HG02870 (cell line): ENCODE results near the gene YARS1.

Experiments
- ATAC-seq: cut with Tn5 transposase; IDR thresholded peaks from one replicate; pipeline ENCODE4 v1.9.1; 2021; ENCODE audit warnings: mild to moderate bottlenecking, moderate library complexity; ENCODE audit not compliant: unreplicated experiment

Gene YARS1

GRCh38 chr1:32748926-32749325 is 68.2 kb downstream of the YARS1 start:
- no peak for ATAC-seq

GRCh38 chr1:32748348-32748747 is 68.8 kb downstream of the YARS1 start:
- no peak for ATAC-seq

- no peak for ATAC-seq
Observed at GRCh38 chr1:32746130-32746529, 71.0 kb downstream of the YARS1 start.

- ATAC-seq = no peak
Observed at GRCh38 chr1:32744071-32744425, 73.1 kb downstream of the YARS1 start.

- ATAC-seq = no peak
Observed at GRCh38 chr1:32743380-32744070, 73.6 kb downstream of the YARS1 start.

GRCh38 chr1:32742956-32743355 is 74.2 kb downstream of the YARS1 start:
- no peak for ATAC-seq

GRCh38 chr1:32742199-32742947 is 74.8 kb downstream of the YARS1 start:
- no peak for ATAC-seq

- no peak for ATAC-seq
Observed at GRCh38 chr1:32741413-32742198, 75.6 kb downstream of the YARS1 start.

- ATAC-seq = no peak
Observed at GRCh38 chr1:32741059-32741412, 76.1 kb downstream of the YARS1 start.

GRCh38 chr1:32736812-32737791 is 80.1 kb downstream of the YARS1 start:
- ATAC-seq = no peak

GRCh38 chr1:32733582-32734321 is 83.4 kb downstream of the YARS1 start:
- no peak for ATAC-seq

- ATAC-seq = no peak
Observed at GRCh38 chr1:32729254-32730046, 87.7 kb downstream of the YARS1 start.

GRCh38 chr1:32728413-32729077 is 88.6 kb downstream of the YARS1 start:
- no peak for ATAC-seq

GRCh38 chr1:32727876-32728275 is 89.3 kb downstream of the YARS1 start:
- ATAC-seq = no peak

GRCh38 chr1:32725615-32725982 is 91.6 kb downstream of the YARS1 start:
- ATAC-seq = no peak
